NCI-H2107 treated with DMSO at 0.1 percent for 48 hours (cell line): Measurements from ENCODE around the gene WSB2.
A peak's percentile ranks its signal among the peaks of the same experiment; 100 is the strongest.
"Not testable (repeated sequence)": the region's sequence is repeated elsewhere in the genome, so short reads cannot be mapped to it uniquely, and the experiment has no call there.

Experiments
- DNase-seq: peaks from one replicate; lab custom pipeline; 2025; ENCODE audit not compliant: unreplicated experiment; lab: John Stamatoyannopoulos, UW

Gene WSB2

DNA sequence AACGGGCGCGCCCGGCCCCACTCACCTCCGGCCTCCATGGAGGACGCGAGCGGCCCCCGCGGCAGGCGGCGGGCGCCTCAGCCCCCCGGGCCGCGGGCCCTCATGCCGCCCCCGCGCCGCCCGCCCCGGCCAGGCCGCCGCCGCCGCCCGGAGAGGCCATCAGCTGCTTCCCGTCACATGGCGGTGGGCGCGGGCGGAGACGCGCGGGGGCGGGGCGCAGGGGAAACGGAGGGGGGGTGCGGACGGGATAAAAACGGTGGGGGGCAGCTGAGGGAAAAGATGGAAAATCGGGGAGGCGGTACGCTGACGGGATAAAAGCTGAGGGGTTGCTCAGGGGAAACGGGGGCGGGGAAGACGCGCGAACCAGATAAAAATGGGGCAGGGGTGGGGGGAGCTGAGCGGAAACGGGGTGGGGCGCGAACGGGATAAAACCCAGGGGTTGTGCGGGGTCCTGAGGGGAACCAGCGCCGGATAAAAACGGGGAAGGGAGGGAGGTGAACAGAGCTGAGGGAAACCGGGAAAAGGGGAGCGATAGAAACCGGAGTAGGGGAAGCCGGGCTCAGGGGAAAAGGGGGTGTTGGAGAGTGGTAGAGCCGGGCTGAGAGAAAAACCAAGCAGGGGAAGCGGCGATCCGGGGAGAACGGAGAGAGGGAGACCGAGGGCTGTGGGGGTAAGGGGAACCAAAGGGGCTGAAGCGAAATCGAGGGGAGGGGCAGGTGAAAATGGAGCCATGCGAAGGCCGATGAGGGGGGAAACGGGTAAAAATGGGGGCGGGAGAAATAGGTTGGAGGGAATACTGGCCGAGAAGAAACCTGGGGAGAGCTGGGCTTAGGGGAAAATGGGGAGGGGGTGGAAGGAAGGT, at the start of gene WSB2:
TSS of gene WSB2 (minus strand) at position 169 of the 862 bp plus-strand sequence. CDS start at position 38, 131 bp downstream.
- DNase-seq: peak; percentile 64

DNA sequence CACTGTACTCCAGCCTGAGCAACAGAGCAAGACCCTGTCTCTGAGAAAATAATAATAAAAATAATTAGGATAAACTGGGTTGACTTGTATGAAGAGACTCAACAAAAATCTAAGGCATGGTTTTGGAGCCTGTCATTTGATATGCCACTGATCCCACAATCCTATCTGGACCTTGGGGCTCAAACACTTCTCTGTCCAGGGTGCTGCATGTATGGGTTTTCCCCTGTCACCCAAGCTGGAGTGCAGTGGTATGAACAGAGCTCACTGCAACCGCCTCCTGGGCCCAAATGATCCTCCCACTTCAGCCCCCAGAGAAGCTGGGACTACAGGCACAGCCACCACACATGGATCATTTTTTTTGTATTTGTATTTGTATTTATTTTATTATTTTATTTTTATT, 48.1 kb upstream of the WSB2 start:
- no peak for DNase-seq

DNA sequence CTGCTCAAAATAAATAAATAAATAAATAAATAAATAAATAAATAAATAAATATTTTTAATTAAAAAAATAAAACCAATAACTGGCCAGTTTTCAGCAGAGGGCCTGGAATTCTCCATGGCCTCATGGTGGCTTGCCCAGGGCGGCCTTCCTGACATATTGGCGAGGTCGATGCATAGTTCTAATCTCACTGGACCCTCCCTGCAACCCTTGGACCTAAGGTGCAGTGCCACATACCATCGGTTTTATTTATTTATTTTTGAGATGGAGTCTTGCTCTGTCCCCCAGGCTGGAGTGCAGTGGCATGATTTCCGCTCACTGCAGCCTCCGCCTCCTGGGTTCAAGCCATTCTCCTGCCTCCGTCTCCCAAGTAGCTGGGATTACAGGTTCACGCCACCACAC, 46.7 kb upstream of the WSB2 start:
- no peak for DNase-seq

DNA sequence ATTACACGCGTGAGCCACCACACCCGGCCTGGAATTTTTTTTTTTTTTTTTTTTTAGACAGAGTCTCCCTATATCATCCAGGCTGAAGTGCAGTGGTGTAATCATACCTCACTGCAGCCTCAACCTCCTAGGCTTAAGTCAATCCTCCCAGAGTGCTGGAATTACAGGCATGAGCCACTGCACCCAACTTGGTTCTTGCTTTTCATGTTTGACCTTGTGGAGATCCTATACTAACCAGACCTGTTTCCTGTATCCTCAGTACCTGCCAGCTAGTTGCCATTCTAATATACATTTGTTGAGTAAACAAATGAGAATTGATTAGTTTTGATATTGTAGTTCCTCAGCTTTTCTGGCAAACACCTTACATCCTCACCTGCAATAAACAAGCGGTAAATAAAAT, 46.0 kb upstream of the WSB2 start:
- no peak for DNase-seq

DNA sequence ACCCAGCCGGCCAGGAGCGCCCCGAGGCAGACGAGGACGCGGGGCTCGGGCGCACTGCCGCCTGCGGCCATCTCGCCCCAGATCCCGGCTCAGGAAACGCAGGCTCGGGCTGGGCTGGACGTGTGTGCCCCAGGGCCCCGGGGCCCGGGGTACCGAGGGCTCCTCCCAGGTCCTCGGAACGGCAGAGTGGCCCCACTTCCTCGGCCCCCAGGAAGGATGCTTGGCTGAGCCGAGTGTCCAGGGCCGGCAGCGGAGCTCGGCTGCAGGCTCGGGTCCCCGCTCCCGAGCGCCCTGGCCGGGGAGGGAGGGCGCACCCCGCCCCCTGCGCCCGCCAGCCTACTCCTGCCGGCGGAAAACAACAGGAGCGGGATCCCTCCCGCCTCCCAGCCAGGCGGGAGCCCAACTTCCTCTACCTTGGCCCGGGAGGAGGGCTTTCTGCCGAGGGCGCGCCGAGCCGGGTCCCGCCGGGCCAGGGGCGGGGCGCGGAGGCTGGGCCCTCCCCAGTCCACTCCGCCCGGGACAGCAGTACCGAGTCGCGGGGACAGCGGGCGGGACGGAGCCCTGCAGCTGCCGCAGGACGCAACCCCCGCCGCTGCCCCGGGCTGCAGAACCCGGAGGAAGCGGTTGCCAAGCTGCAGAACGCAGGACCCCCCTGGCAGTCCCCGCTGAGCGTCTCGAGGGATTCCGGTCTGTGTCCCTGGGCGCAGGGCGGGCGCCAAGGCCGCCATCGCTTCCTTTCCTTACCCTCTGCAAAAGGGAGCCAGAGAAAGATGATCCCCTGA, 42.8 kb upstream of the WSB2 start, which contains the start of gene VSIG10:
TSS of gene VSIG10 (minus strand) at position 411 of the 782 bp plus-strand sequence. CDS start at position 71, 340 bp downstream.
- DNase-seq: peak; percentile 68

DNA sequence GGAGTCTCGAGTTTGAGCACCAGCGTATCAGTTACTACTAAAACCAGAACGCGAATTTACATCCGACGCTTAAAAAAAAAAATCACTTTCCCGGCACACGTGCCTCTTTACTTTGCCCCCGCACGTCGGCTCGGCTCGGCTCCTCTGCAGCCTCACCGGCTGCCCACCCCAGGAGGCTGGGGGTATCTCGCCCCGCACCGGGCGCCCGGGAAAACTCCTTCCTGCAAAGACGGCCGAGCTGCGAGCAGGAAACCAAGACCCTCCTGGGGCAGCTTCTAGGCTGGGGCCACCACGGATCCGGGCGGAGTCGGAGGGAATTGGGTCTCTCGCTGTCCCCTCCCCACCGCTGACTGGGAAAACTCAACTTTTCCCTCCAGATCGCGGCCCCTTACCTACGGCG, 42.2 kb upstream of the WSB2 start:
- DNase-seq: peak; percentile 50

DNA sequence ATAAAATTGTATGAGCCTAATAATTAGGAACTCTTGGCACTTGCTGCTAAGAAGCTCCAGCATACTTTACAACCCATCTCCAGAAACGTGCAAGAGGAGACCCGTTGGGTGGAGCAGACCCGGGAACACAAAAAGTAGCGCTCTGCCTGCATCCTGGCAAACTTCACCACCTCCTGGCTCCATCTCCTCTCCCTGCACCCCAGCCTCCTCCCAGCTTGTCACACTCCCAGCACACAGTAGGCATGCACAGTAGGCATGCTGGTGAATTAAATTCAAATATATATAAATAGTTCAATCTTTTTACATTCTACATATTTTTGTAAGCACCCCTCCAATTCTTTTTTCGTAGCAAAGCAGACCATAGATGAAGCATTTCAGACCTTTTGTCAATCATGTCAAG, 41.6 kb upstream of the WSB2 start:
- no peak for DNase-seq

DNA sequence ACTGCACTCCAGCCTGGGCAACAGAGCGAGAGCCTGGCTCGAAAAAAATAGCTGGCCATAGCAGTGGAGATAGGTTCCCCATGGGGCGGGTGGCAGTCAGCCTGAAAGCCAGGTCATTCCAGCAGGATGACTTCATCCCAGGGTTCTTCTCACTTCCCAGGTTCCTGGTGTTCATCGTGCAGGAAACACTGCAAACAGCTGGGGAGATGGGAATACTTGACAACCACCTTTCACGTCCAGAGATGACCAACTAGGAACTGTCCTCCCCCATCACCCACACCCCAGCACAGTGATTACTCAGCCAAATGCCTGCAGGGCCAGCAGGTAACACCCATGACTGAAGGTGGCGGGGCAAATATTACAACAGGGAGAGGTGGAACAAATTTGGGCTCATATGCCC, 41.1 kb upstream of the WSB2 start:
- DNase-seq: no peak

DNA sequence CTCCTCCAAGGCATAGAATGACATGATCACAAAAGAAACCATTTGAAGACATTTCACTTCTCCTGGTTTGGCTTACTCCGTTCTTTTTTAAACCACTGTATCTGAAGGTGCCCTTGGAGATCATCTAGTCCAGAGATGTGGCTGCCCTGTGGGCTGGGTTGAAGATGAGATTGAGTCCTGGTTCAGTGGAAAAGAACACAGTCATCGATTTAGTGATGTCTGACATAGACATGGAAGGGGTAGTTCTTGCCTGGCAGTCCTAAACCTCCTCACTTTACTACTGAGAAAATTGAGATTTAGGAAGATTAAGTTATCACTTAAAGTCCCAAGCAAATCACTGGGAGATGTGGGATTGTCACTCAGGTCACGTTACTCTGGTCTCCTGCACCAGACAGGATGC, 40.1 kb upstream of the WSB2 start:
- DNase-seq: no peak

DNA sequence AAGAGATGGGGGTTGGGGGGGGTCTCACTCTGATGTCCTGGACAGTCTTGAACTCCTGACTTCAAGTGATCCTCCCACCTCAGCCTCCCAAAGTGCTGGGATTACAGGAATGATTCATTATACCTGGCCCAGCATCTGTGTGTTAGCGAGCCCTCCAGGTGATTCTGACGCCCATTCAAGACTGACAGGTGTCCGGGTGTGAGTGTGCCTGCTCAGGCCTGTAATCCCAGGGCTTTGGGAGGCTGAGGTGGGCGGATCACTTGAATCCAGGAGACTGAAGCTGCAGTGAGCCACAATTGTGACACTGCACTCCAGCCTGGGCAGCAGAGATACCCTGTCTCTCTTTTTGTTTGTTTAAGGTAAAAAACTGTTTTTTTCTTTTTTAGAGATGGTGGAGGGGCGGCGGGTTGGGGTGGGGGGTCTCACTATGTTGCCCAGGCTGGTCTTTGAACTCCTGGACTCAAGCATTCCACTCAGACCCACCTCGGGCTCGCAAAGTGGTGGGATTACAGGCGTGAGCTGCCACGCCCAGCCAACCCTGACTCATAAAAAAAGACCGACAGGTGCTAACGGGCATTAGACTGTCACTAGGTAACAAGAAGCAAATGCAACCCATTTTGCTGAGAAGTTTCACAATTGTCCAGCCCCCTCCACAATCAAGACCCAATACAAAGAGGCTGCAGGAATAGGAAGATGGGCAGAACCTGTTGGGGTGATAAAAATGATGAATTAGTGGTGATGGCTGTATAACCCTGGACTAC, 38.1 kb upstream of the WSB2 start:
- DNase-seq: peak; percentile 19

DNA sequence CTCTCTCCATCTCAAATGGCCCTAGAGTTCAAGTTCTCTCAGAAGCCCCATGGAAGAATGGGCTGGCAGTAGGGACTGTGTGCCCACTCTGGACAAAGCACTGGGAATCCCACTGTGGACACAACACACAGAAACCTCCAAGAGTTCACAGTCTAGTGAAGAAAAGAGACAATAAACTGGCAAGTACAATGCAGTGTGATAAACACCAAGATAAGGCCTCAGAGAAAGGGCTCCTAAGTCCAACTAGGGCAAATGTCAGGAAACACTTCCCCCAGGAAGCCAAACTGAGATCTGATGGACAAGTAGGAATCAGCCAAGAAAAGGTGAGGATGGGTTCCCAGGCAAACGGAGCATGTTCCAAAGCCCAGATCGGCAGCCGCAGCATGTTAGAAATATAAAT, 37.4 kb upstream of the WSB2 start:
- DNase-seq: no peak

DNA sequence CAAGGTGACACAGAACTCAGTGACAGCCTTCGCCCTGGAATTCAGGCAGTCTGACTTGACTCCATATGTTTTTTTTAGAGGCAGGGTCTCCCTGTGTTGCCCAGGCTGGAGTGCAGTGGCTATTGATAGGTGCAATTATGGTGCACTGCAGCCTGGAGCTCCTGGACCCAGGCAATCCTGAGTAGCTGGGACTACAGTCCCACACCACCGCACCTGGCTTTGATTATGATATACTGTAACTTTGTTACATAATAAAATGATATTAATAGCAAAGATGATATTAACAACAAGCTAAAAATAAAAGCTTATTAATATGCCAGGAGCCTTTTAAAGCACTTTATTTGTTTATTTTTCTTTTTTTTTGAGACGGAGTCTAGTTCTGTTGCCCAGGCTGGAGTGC, 33.1 kb upstream of the WSB2 start:
- no peak for DNase-seq

DNA sequence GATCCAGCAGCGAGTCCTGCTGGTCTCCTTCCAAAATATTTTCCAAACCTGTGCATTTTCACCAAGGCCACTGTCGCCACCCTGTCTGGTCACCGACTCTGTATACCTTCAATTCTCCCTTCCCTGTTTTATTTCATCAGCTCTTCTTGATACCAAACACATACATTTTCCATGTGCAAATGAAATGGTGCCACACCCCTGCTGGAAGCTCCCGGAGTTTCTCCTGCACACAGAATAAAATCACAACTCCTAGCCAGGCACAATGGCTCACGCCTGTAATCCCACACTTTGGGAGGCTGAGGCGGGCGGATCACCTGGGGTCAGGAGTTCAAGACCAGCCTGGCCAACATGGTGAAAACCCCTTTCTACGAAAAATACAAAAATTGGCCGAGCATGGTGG, 28.8 kb upstream of the WSB2 start:
- DNase-seq: no peak

DNA sequence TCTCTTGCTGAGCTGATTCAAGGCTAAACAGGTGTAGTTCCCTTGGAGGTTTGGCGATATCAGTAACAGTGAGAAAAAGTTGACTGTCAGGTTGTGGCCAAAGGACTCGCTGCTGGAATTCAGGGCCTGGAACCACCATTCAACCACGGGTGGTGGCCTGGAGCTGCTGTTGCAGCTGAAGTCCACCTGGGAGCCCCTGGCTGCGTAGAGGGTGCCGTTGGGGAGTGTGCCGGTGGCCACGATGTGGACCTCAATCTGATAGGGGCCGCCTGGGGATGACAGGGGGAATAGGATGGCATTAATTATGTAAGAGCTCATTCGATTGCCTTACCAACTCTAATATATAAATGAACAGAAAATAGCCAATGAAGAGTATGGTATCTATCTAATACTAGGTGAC, 21.2 kb upstream of the WSB2 start:
- DNase-seq: no peak

DNA sequence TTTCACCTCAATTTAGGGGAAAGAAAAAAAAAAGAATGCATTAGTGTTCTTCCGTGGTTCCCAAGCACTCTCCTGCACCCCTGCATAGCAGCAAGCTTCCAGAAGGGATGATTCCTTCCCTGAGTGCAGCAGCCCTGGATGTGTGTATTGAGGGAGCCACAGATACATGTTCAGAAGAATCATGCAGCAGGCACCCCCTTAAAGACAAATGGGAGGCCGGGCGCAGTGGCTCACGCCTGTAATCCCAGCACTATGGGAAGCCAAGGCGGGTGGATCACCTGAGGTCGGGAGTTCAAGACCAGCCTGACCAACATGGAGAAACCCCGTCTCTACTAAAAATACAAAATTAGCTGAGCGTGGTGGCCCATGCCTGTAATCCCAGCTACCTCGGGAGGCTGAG, 20.5 kb upstream of the WSB2 start:
- not testable (repeated sequence) for DNase-seq

DNA sequence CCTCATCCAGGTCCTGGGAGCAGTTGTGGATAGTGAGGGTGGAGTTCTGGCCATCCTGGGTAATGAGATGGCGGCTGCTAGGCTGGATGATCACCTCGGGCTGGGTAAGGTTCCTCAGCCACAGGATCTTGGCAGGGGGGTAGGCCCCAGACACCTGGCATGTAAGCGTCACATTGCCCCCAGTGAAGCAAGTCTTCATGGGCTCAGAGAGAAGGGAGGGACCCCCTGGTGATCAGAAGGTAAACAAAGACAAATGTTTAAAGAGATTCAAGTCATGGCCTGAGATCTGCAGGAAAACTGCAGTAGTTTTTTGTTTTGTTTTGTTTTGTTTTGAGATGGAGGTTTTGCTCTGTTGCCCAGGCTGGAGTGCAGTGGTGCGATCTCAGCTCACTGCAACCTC, 12.8 kb upstream of the WSB2 start:
- no peak for DNase-seq

DNA sequence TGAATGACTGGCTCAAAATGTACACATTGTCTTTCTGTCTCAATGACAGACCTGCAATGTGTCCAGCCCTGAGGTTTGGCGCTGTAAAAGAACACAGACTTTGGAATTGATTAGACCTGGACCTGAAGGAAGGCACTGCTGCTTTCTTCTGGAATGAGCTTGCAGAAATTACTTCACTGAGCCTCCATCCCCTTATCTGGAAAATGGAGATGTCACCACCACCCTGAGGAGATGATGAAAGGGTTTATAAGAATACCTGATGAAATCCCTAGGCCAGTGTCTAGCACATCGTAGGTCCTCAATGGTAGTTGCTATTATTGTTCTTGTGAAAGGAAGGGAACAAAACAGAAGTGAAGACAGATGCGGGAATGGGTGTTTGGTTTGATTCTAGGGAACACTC, 9.7 kb upstream of the WSB2 start:
- DNase-seq: no peak

DNA sequence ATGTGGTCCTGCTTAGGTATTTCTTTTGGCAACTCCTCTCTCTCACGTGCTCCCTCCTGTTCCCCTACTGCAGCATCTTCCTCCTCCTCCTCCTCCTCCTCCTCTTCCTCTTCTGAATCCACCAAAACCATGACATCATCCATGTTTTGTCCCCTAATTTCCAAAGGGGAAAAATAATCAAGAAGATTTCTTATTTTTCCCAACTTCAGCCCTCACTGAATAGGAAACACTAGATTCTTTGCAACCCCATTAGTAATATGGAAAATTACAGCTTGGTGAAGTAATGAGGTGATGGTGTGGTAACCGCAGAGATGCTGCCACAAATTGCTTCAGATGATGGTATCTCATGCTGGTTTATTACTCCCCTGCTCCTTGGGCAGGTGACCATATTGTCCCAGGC, 7.5 kb upstream of the WSB2 start:
- no peak for DNase-seq

DNA sequence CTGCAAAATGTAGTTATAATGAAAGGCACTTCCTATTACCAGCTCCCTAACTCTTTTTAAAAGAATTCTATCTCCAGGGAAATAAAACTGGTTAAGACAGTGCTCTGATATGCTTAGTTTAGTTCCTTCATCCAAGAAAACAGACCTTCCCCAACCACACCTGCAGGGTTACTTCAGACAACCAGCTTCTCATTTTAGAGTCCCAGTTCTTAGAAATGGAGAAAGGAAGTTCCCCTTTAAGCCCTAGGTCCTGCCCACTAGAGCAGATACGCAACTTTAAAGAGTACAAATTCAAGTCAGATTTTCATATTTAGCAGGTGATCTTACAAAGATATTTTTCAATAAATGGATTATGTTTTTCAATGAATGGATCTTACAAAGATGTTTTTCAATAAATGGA, 4.4 kb upstream of the WSB2 start:
- DNase-seq: no peak

DNA sequence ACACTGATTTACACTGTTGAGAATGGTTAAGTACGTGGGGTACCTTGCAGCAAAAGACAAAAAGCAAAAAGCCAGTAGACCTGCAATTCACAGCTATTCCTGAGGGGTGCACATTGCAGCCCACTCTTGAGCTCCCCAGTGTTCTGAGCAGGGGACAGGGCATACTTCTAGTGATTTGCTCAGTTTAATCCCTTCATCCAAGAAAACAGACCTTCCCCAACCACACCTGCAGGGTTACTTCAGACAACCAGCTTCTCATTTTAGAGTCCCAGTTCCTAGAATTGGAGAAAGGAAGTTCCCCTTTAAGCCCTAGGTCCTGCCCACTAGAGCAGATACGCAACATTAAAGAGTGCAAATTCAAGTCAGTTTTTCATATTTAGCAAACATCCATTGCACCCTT, 3.6 kb upstream of the WSB2 start:
- no peak for DNase-seq

DNA sequence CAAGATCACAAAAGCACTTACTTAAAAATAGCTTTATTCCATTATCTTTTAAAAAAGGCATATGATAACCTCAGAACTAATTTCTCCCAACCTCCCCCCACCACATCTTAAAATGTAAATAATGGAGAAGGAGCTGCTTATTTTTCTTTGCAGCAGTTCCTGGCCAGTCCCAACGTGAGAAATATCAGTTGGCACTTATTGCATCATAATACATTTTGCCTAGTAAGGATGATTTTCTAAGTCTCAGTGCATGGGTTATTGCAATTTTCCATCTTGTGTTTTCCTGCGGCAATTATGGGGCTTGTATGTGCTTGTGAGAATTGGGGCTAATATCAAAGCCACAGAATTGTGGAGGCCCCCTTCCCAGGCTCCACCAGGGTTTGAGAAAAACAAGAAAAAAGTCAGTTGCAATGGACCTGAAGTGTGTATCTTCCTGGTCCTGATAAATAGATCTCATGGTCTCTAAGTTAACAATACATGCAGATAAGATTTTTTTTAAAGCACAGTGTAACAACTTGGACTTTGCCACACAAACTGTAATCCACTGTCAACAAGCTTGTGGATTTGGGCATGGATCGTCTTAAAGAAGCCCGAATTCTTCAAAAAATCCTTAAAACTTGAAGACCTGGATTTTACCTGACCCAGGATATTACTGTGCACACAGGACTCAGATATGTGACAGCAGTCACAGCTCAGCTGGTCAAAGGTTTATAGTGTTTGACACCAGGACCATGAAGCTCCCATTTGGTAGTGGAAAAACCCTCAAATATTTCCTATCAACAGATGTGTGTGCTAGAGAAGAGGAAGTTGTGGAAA, 2.8 kb upstream of the WSB2 start:
- DNase-seq: no peak
